22Rv1 (cell line): ENCODE data around the gene TYW1.
"Not testable (repeated sequence)": the region's sequence is repeated elsewhere in the genome, so short reads cannot be mapped to it uniquely, and the experiment has no call there.

ENCODE experiments used
- ZFX ChIP-seq: fragments of 450-650 bp; IDR thresholded peaks from 2 replicates; pipeline ENCODE4 v1.6.1; 2017; ENCODE audit warnings: antibody characterized with exemption, borderline replicate concordance
- TF ChIP-seq, protein P1 (sequence below): fragments of 450-650 bp; IDR thresholded peaks from 2 replicates; pipeline ENCODE4 v1.5.1; 2017; ENCODE audit warnings: mild to moderate bottlenecking

DNA sequence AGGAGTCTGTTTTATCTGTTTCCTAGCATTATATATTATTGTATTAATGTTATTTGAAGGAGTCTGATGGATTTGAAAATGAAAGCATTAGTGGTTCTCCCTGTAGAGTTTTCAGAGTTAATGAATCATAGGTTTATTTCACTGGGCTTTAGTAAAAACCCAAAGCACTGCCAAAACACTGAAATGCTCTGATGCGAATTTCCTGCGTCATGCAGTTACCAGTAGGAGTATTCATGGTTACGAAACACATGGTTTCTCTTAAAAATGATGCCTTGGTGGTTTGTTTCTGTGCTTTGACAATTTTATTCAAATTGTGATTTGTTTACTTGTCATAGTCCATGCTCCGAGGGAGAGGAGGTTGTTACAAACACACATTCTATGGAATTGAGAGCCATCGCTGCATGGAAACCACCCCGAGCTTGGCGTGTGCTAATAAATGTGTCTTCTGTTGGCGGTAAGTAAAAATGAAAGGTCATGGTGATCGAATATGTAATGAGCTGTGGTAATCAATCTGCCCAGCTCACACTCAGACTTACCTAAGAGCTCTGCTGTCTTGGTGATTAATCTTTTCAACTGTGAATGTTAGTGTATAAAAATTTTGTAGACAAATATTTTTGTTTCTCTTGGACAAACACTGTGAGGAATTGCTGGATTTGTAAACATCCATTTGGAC, 70.5 kb downstream of the TYW1 start:
- TF ChIP-seq, protein P1, sequence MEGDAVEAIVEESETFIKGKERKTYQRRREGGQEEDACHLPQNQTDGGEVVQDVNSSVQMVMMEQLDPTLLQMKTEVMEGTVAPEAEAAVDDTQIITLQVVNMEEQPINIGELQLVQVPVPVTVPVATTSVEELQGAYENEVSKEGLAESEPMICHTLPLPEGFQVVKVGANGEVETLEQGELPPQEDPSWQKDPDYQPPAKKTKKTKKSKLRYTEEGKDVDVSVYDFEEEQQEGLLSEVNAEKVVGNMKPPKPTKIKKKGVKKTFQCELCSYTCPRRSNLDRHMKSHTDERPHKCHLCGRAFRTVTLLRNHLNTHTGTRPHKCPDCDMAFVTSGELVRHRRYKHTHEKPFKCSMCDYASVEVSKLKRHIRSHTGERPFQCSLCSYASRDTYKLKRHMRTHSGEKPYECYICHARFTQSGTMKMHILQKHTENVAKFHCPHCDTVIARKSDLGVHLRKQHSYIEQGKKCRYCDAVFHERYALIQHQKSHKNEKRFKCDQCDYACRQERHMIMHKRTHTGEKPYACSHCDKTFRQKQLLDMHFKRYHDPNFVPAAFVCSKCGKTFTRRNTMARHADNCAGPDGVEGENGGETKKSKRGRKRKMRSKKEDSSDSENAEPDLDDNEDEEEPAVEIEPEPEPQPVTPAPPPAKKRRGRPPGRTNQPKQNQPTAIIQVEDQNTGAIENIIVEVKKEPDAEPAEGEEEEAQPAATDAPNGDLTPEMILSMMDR: not testable (repeated sequence)
- TF ChIP-seq ZFX: not testable (repeated sequence)
